Measurements from ENCODE around the gene CCDC12. TPM values are rescaled to one million over a fixed set of nuclear protein-coding genes. Genes with fewer than 3 reads are reported as not detected.

CCDC12 gene
- total and polyA plus RNA-seq, 12 donors = 33.2 to 145 (median 70.0) TPM

DNA sequence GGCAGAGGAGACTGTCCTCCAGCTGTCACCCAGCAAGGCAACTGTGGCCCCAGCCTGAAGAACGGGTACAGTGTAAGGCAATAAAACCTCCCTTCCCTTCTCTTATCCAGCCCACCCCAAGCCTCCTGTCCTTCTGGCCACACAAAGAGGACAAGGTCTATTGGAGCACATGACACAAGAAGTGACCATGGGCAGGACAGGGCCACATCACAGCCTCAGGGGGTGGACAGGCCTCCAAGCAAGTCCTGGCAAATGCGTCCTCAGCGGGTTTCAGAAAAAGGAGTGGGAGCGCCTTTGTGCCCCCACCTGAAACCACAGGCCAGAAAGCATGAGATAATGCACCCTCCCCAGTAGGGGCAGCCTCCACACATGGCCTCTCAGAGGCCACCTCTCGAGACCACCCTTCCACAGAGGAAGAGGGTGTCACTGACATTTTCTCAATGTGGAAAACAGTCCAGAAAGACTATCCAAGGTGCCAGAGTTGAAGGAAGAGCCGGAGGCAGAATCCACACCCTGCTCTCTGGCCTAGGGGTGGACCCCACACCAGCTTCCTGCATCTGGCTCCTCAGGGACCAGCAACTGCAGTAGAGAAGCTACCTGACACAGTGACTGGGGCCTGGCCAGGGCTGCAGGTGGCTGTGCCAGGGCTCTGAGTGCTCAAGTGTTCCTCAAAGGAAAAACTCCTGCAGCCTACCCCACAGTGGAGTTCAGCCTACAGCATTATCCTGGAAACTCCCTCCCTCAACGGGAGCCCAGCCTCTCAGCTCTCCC, 43.9 kb downstream of the CCDC12 start:
- 51 to 64% (median 52%) methylated on average over 7 of the region's 7 CpGs for WGBS, 4 donors
- no peak overlapping the region for H3K4me3 ChIP-seq
- H3K9me3 ChIP-seq (replicated peaks in 1 of 3) = no peaks in the 10 kb centered on the region
- H3K4me1 ChIP-seq (replicated peaks in 1 of 2) = peaks cover 60 to 94% of the 10 kb centered on the region in 2 donors
- H3K27me3 ChIP-seq = no peaks in the 10 kb centered on the region
- H3K36me3 ChIP-seq (replicated peaks in 1 of 2) = peaks cover 0 to 7% of the 10 kb centered on the region in 2 donors
- no peak for TF ChIP-seq POLR2A (IDR thresholded peaks at IDR 0.05)
- TF ChIP-seq, protein P1, sequence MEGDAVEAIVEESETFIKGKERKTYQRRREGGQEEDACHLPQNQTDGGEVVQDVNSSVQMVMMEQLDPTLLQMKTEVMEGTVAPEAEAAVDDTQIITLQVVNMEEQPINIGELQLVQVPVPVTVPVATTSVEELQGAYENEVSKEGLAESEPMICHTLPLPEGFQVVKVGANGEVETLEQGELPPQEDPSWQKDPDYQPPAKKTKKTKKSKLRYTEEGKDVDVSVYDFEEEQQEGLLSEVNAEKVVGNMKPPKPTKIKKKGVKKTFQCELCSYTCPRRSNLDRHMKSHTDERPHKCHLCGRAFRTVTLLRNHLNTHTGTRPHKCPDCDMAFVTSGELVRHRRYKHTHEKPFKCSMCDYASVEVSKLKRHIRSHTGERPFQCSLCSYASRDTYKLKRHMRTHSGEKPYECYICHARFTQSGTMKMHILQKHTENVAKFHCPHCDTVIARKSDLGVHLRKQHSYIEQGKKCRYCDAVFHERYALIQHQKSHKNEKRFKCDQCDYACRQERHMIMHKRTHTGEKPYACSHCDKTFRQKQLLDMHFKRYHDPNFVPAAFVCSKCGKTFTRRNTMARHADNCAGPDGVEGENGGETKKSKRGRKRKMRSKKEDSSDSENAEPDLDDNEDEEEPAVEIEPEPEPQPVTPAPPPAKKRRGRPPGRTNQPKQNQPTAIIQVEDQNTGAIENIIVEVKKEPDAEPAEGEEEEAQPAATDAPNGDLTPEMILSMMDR (IDR thresholded peaks at IDR 0.05) = no peak
- peak overlapping the region; percentile 72 to 86 (median 80) for H3K27ac ChIP-seq
- DNase-seq = peak in 3 of 7 donors; percentile 36 to 70 (median 49)
- intact Hi-C loops (cut with DNase I) = no loop called here

DNA sequence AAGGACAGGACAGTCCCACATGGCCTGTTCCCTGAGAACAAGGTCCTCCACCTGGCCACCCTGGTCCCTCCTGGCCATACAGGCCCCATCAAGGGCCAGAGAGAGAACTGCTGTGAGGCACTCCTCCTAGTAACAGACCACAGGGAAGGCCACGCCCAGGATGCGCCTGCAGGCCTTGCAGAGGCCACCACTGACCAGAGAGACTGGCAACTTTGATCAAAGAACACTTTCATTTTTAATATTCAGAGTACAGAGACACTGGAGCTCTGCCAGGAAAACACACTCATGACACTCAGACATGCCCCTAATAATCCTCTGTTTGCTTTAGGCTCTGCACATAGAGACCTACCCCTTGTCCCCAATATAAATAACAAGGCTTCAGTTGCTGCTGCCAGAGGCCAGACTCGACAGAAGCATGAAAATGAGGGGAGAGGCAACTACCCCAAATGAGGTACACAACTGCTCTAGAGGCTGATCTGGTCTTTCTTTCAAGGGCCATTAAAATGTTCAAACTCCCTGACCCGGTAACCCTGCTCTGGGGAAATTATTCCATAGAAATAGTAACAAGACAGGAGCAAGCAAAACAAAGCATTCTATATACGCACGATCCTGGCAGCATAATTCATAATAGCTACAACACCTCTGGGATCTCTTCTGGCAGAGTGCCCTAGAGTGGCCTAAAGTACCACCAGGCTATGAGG, 44.8 kb downstream of the CCDC12 start:
- intact Hi-C loops (cut with DNase I) = no loop called here
- H3K4me3 ChIP-seq = no peak overlapping the region
- peak overlapping the region; percentile 72 to 86 (median 80) for H3K27ac ChIP-seq
- peaks cover 68 to 96% of the 10 kb centered on the region in 2 donors for H3K4me1 ChIP-seq (replicated peaks in 1 of 2)
- H3K9me3 ChIP-seq (replicated peaks in 1 of 3) = no peaks in the 10 kb centered on the region
- 4 to 24% (median 20%) methylated on average over 4 to 6 of the region's 6 CpGs for WGBS, 4 donors
- H3K36me3 ChIP-seq (replicated peaks in 1 of 2) = no peaks in the 10 kb centered on the region
- no peaks in the 10 kb centered on the region for H3K27me3 ChIP-seq
- TF ChIP-seq, protein P1 (IDR thresholded peaks at IDR 0.05) = no peak
- TF ChIP-seq POLR2A (IDR thresholded peaks at IDR 0.05) = peak in 1 of 2 donors; percentile 42
- peak in 6 of 7 donors; percentile 75 to 94 (median 84) for DNase-seq

DNA sequence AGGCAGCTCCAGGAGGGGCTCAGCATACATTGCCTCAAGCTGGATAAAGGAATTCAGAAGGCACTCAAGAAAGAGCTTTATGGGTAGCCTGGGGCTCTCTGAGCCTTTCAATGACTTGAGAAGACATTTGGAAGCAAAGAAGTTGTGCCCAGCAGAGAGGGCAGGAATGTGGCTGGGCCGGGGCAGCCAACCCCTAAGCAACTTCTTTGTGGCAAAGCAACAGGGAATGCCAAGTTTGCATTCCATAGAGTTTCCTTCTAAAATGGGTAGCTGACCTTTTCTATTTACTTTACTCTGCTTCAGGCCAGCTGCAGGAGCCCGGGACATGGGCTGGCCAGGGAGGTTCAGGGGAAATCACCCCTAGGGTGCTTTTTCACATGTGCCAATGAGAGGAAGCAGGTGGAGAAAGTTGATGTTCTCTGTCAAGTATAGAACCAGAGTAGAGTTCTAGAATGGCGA, 45.6 kb downstream of the CCDC12 start:
- no peaks in the 10 kb centered on the region for H3K36me3 ChIP-seq (replicated peaks in 1 of 2)
- peak overlapping the region; percentile 40 to 86 (median 78) for H3K27ac ChIP-seq
- WGBS, 4 donors = 70 to 82% (median 75%) methylated on average over 3 of the region's 3 CpGs
- H3K9me3 ChIP-seq (replicated peaks in 1 of 3) = no peaks in the 10 kb centered on the region
- peaks cover 70 to 96% of the 10 kb centered on the region in 2 donors for H3K4me1 ChIP-seq (replicated peaks in 1 of 2)
- H3K27me3 ChIP-seq = no peaks in the 10 kb centered on the region
- DNase-seq = peak in 2 of 7 donors; percentile 1 to 13
- no peak overlapping the region for H3K4me3 ChIP-seq
- TF ChIP-seq, protein P1 (IDR thresholded peaks at IDR 0.05) = no peak
- TF ChIP-seq POLR2A (IDR thresholded peaks at IDR 0.05) = no peak
- intact Hi-C loops (cut with DNase I) = no loop called here

Data from adrenal gland (tissue), 12 donors.